GM18499 (cell line): ENCODE results near the gene AHI1.
A peak's percentile ranks its signal among the peaks of the same experiment; 100 is the strongest.
"Not testable (repeated sequence)": the region's sequence is repeated elsewhere in the genome, so short reads cannot be mapped to it uniquely, and the experiment has no call there.

Experiments
- ATAC-seq: cut with Tn5 transposase; IDR thresholded peaks from one replicate; pipeline ENCODE4 v1.9.1; 2021; ENCODE audit warnings: moderate number of reproducible peaks; ENCODE audit not compliant: insufficient read depth, unreplicated experiment

Gene AHI1

DNA sequence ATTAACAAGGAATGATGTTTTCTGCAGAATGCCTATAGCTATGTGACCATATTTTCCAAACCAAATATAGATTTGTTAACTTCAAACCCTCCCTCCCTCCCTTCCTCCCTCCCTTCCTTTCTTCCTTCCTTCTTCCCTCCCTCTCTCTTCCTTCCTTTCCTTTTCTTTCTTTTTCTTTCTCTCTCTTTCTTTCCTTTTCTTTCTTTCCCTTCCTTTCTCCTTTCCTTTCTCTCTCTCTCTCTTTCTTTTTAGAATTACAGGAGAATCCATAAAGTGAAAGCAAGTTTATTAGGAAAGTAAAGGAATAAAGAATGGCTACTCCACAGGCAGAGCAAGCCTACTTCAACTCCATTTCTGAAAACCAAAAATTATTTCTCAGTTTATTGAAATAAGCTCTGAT is 153.0 kb downstream of the AHI1 start:
- ATAC-seq = no peak

DNA sequence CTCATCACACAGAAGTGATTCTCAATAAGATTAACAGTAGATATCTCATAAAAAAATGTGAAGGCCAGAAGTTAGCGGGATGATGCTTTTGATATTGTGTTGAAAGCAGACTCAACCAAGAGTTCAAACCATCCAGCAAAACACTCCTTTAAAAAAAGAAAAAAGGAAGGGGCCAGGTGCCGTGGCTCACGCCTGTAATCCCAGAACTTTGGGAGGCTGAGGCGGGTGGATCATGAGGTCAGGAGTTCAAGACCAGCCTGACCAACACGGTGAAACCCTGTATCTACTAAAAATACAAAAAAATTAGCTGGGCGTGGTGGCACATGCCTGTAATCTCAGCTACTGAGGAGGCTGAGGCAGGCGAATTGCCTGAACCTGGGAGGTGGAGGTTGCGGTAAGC is 157.6 kb downstream of the AHI1 start:
- ATAC-seq = not testable (repeated sequence)

DNA sequence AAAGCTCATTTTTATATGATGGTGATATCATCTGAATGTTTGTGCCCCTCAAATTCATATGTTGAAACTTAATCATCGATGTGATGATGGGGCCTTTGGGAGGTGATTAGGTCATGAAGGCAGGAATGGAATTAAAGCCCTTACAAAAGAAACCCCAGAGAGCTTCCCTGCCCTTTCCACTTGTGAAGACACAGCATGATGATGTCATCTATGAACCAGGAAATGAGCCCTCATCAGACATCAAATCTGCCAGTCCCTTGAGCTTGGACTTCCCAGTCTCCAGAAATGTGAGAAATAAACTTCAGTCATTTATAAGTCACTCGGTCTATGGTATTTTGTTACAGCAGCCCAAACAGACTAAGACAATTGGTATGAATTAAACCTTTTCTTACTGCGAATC is 163.4 kb downstream of the AHI1 start:
- ATAC-seq = no peak

DNA sequence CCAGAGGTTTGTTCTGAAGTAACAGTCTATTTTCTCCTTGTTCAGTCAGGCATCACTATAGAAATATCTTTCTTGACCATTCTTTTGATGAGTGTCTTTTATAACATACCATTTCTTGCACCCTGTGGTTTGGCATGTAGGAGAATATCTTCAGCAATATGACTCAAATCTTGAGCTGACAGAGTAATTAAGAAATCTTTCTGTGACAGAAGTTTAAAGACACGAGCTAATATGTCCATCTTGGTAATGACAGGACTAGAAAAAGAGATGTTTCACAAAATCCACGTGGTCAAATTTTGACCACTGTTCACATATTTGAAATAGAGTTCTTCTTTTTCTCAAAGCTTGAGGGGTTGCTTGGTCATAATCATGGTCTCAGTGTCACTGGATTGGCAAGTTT is 166.5 kb downstream of the AHI1 start:
- ATAC-seq = no peak

- ATAC-seq = peak; percentile 91
Observed at GRCh38 chr6:135329851-135330803, 167.4 kb downstream of the AHI1 start.

GRCh38 chr6:135328136-135328535 is 169.4 kb downstream of the AHI1 start:
- ATAC-seq = no peak

GRCh38 chr6:135325624-135326424 is 171.7 kb downstream of the AHI1 start:
- no peak for ATAC-seq

GRCh38 chr6:135324531-135324930 is 173.0 kb downstream of the AHI1 start:
- ATAC-seq = no peak

- no peak for ATAC-seq
Observed at GRCh38 chr6:135323979-135324378, 173.6 kb downstream of the AHI1 start.

DNA sequence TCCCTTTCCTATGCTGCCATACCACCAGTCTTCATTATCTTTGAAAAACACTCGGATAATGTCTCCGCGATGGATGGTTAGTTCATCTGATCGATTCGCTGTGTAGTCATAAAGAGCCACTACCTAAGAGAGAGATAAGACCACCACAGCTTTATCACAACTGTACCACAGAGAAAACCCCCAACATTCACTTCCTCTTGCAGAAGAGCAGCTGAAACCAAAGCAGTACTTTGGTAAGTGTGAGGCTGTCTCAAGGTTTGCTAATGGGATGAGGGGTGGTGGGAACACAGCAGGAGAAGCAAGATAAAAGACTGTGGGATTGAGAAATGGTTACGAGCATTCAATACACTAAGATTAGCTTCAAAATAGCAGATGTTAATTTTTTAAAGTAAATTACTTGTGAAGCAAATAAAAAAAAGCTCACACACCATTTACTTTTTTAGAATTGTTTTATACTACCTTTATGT is 174.3 kb downstream of the AHI1 start:
- ATAC-seq = peak; percentile 94

DNA sequence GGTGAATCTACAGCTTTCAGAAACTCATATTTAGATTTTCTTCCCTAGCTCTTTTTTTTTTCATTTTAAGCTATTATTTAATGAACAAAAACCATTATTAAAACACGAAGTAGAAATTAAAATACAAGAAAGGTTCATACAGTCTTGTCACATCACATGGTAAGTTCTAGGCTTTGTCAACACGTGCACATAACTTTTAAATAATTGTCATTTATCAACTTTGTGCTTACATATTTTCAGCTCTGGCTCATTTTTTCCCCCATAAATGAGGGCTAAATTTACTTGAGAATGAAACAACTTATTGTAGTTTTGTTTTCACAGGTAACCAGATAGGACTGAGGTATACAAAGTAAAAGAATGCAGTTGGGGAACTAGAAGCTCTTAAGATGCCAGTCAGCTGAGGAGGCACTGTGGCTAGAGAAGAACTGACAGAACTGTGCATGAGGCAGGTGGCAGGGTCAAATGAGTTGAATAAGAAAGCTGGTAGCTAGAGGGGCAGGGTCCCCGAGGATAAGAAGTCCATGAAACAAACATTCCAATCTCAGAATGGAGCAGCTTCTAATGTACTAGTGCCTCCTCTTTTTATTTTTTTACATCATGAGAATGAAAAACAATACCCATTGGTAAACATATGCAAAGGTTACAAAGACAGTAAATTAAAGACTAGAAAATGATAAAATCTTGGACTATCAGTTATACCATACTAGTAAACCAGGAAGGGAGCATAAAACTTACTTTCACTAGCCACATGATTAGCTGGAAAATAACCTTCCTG is 174.9 kb downstream of the AHI1 start:
- no peak for ATAC-seq

GRCh38 chr6:135320721-135321621 is 176.6 kb downstream of the AHI1 start:
- no peak for ATAC-seq

GRCh38 chr6:135319819-135320218 is 177.7 kb downstream of the AHI1 start:
- ATAC-seq = no peak

- ATAC-seq = no peak
Observed at GRCh38 chr6:135318738-135319469, 178.6 kb downstream of the AHI1 start.

- ATAC-seq = no peak
Observed at GRCh38 chr6:135314543-135314942, 183.0 kb downstream of the AHI1 start.

GRCh38 chr6:135311446-135312200 is 185.9 kb downstream of the AHI1 start:
- ATAC-seq = no peak

DNA sequence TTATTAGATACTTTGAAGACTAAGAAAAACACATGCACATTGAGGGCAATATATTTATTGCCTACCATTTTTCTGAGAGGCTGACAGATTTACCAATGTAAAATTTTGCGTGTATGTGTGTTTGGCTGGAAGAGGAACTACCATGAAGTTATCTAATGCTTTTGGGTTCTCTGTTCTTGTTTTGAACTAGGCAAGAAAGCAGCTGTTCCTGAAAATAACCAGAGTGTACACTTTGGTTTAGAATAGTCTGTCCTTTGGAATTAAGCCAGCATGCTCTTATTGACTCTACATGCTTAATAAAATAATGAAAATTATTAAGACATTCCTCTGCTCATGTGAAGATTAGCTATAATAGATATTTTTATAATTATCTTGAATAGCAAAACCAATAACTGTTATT is 187.2 kb downstream of the AHI1 start:
- no peak for ATAC-seq
